ENCODE results near the gene KCNT2.

KCNT2 gene

DNA sequence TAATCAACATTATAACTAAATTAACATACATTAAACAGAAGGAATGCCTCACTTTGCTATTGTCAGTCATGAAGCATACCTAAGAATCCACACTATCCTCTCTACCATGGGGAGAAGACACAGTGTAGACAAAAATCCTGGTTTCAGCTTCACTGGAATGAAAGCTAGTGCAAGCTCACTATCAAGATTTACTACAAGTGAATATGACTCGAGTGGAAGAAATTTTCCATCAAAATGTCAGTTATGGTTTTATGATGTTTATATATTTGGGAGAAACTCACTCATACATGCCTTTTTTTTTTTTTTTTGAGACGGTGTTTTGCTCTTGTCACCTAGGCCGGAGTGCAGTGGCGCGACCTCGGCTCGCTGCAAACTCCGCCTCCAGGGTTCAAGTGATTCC lies 424.3 kb downstream of the KCNT2 start:
- TF ChIP-seq, protein P1, sequence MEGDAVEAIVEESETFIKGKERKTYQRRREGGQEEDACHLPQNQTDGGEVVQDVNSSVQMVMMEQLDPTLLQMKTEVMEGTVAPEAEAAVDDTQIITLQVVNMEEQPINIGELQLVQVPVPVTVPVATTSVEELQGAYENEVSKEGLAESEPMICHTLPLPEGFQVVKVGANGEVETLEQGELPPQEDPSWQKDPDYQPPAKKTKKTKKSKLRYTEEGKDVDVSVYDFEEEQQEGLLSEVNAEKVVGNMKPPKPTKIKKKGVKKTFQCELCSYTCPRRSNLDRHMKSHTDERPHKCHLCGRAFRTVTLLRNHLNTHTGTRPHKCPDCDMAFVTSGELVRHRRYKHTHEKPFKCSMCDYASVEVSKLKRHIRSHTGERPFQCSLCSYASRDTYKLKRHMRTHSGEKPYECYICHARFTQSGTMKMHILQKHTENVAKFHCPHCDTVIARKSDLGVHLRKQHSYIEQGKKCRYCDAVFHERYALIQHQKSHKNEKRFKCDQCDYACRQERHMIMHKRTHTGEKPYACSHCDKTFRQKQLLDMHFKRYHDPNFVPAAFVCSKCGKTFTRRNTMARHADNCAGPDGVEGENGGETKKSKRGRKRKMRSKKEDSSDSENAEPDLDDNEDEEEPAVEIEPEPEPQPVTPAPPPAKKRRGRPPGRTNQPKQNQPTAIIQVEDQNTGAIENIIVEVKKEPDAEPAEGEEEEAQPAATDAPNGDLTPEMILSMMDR (IDR thresholded peaks at IDR 0.05; ENCODE audit: extremely low read depth, insufficient read depth, missing control alignments), result no peak
- DNase-seq (ENCODE audit: low spot score), result no peak
- in situ Hi-C loops (cut with MboI; ENCODE audit: low pct_unique_long_range_greater_than_20kb, low sequenced_read_pairs, unreplicated experiment), result no loop called here

DNA sequence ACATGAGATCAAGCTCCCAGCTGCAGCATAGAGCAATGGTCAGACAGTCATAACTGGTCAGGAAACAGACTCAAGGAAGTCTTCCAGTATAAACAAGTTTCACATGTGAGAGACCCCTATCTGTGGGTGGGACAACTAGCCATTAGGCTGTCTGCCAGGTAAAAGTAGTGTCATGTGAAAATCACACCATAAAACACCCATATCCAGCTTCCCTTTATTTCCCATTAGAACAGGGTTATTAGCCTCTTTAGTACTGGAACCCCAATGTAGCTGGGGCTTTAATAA lies 426.7 kb downstream of the KCNT2 start:
- DNase-seq (ENCODE audit: low spot score), result no peak
- TF ChIP-seq, protein P1 (IDR thresholded peaks at IDR 0.05; ENCODE audit: extremely low read depth, insufficient read depth, missing control alignments), result no peak
- in situ Hi-C loops (cut with MboI; ENCODE audit: low pct_unique_long_range_greater_than_20kb, low sequenced_read_pairs, unreplicated experiment), result no loop called here

DNA sequence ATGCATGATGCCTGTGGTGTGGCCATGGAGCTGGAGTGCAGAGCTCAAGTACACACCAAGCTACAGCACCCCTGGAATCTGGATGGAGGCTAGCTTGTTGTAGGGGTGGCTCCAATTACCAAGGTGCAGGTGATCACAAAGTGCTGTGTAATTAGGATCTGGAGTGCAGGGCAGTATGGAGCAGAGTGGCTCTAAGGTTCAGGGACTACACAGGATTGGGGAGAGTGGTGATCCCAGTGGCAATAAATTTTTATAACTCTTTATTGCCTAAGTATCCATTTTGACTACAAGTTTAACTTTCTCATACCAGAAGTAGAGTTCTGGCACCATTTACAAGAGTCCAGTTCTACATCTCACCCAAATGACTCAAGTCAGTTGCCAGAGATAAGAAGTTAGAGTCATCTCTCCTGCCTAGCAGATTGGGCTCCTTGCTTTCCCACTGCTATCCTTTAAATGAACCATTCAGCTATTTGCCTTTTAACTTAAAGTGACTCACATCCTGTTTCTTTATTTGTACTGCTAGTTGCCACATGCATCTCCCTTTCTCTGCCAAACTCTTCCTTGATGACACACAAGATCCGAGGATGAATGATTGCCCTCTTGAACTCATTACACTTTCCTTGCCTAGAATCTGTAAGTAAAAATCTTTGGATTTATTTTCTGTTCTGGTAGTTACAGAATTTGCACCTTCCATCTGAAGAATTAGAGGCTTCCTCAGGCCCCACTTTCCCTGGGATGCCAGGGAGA lies 427.2 kb downstream of the KCNT2 start:
- in situ Hi-C loops (cut with MboI; ENCODE audit: low pct_unique_long_range_greater_than_20kb, low sequenced_read_pairs, unreplicated experiment), result no loop called here
- DNase-seq (ENCODE audit: low spot score), result no peak
- TF ChIP-seq, protein P1 (IDR thresholded peaks at IDR 0.05; ENCODE audit: extremely low read depth, insufficient read depth, missing control alignments), result no peak

DNA sequence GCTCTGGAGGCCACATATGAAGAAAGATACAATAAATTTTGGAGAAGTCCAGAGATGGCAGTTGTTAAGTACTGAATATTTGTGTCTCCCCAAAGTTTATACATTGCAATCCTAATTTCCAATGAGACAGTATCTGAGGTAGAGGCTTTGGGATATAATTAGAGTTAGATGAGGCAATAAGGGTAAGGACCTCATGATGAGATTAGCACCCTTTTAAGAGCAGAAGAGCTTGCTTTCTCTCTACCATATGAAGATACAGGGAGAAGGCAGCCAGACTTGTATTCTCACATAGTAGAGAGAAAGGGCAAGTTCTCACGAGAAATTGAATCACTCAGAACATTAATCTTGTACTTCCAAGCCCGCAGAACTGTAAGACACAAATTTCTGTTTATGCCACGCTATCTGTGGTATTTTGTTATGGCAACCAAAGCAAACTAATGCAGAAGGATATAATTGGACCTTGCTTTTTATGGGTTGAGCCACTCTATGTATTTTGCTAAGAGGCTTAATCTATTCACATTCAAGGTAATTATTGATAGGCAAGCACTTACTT lies 430.1 kb downstream of the KCNT2 start:
- in situ Hi-C loops (cut with MboI; ENCODE audit: low pct_unique_long_range_greater_than_20kb, low sequenced_read_pairs, unreplicated experiment), result no loop called here
- DNase-seq (ENCODE audit: low spot score), result no peak
- TF ChIP-seq, protein P1 (IDR thresholded peaks at IDR 0.05; ENCODE audit: extremely low read depth, insufficient read depth, missing control alignments), result no peak
